ENCODE measurements around the gene CDC34.

The CDC34 gene

GRCh38 chr19:574658-575526 lies 43.3 kb downstream of the CDC34 start:
- Histone ChIP-seq H3K27ac (ENCODE audit: insufficient read depth, low read length, poor library complexity, severe bottlenecking) (no peak overlapping the region), H3K4me3 (ENCODE audit: insufficient read depth, low read depth, low read length, poor library complexity, severe bottlenecking) (no peak overlapping the region), H3K27me3 (replicated peaks; ENCODE audit: control insufficient read depth, insufficient read depth, low read length, poor library complexity, severe bottlenecking) (no peaks in the 10 kb centered on the region), H3K4me1 (ENCODE audit: control insufficient read depth, insufficient read depth, low read length, poor library complexity, severe bottlenecking) (peaks cover 34% of the 10 kb centered on the region), H3K36me3 (ENCODE audit: control insufficient read depth, insufficient read depth, low read length) (peaks cover 15% of the 10 kb centered on the region), H3K9me3 (ENCODE audit: control insufficient read depth, low read length) (no peaks in the 10 kb centered on the region)
- DNase-seq = no peak

- no peaks in the 10 kb centered on the region for H3K9me3 ChIP-seq (ENCODE audit: control insufficient read depth, low read length)
- peaks cover 20% of the 10 kb centered on the region for H3K36me3 ChIP-seq (ENCODE audit: control insufficient read depth, insufficient read depth, low read length)
- H3K27me3 ChIP-seq (replicated peaks; ENCODE audit: control insufficient read depth, insufficient read depth, low read length, poor library complexity, severe bottlenecking) = no peaks in the 10 kb centered on the region
- no peak for DNase-seq
- H3K4me3 ChIP-seq (ENCODE audit: insufficient read depth, low read depth, low read length, poor library complexity, severe bottlenecking) = no peak overlapping the region
- peaks cover 33% of the 10 kb centered on the region for H3K4me1 ChIP-seq (ENCODE audit: control insufficient read depth, insufficient read depth, low read length, poor library complexity, severe bottlenecking)
- H3K27ac ChIP-seq (ENCODE audit: insufficient read depth, low read length, poor library complexity, severe bottlenecking) = no peak overlapping the region
Observed at GRCh38 chr19:575527-576506, 44.3 kb downstream of the CDC34 start.

- Histone ChIP-seq H3K9me3 (ENCODE audit: control insufficient read depth, low read length) (no peaks in the 10 kb centered on the region), H3K27ac (ENCODE audit: insufficient read depth, low read length, poor library complexity, severe bottlenecking) (no peak overlapping the region), H3K4me3 (ENCODE audit: insufficient read depth, low read depth, low read length, poor library complexity, severe bottlenecking) (no peak overlapping the region), H3K4me1 (ENCODE audit: control insufficient read depth, insufficient read depth, low read length, poor library complexity, severe bottlenecking) (peaks cover 25% of the 10 kb centered on the region), H3K36me3 (ENCODE audit: control insufficient read depth, insufficient read depth, low read length) (peaks cover 30% of the 10 kb centered on the region), H3K27me3 (replicated peaks; ENCODE audit: control insufficient read depth, insufficient read depth, low read length, poor library complexity, severe bottlenecking) (no peaks in the 10 kb centered on the region)
- DNase-seq = no peak
Observed at GRCh38 chr19:576768-577438, 45.3 kb downstream of the CDC34 start.

- H3K9me3 ChIP-seq (ENCODE audit: control insufficient read depth, low read length) = no peaks in the 10 kb centered on the region
- no peak for DNase-seq
- H3K36me3 ChIP-seq (ENCODE audit: control insufficient read depth, insufficient read depth, low read length) = peaks cover 35% of the 10 kb centered on the region
- no peak overlapping the region for H3K27ac ChIP-seq (ENCODE audit: insufficient read depth, low read length, poor library complexity, severe bottlenecking)
- peaks cover 24% of the 10 kb centered on the region for H3K4me1 ChIP-seq (ENCODE audit: control insufficient read depth, insufficient read depth, low read length, poor library complexity, severe bottlenecking)
- H3K27me3 ChIP-seq (replicated peaks; ENCODE audit: control insufficient read depth, insufficient read depth, low read length, poor library complexity, severe bottlenecking) = no peaks in the 10 kb centered on the region
- H3K4me3 ChIP-seq (ENCODE audit: insufficient read depth, low read depth, low read length, poor library complexity, severe bottlenecking) = no peak overlapping the region
Observed at GRCh38 chr19:577439-578392, 46.2 kb downstream of the CDC34 start.

- Histone ChIP-seq H3K27ac (ENCODE audit: insufficient read depth, low read length, poor library complexity, severe bottlenecking) (no peak overlapping the region), H3K4me3 (ENCODE audit: insufficient read depth, low read depth, low read length, poor library complexity, severe bottlenecking) (no peak overlapping the region), H3K27me3 (replicated peaks; ENCODE audit: control insufficient read depth, insufficient read depth, low read length, poor library complexity, severe bottlenecking) (no peaks in the 10 kb centered on the region), H3K9me3 (ENCODE audit: control insufficient read depth, low read length) (no peaks in the 10 kb centered on the region), H3K36me3 (ENCODE audit: control insufficient read depth, insufficient read depth, low read length) (peaks cover 41% of the 10 kb centered on the region), H3K4me1 (ENCODE audit: control insufficient read depth, insufficient read depth, low read length, poor library complexity, severe bottlenecking) (peaks cover 13% of the 10 kb centered on the region)
- DNase-seq = no peak
Observed at GRCh38 chr19:579111-579841, 47.7 kb downstream of the CDC34 start.

GRCh38 chr19:579842-580155 lies 48.2 kb downstream of the CDC34 start:
- no peaks in the 10 kb centered on the region for H3K27me3 ChIP-seq (replicated peaks; ENCODE audit: control insufficient read depth, insufficient read depth, low read length, poor library complexity, severe bottlenecking)
- H3K4me1 ChIP-seq (ENCODE audit: control insufficient read depth, insufficient read depth, low read length, poor library complexity, severe bottlenecking) = peaks cover 8% of the 10 kb centered on the region
- no peak for DNase-seq
- no peak overlapping the region for H3K27ac ChIP-seq (ENCODE audit: insufficient read depth, low read length, poor library complexity, severe bottlenecking)
- H3K4me3 ChIP-seq (ENCODE audit: insufficient read depth, low read depth, low read length, poor library complexity, severe bottlenecking) = no peak overlapping the region
- H3K36me3 ChIP-seq (ENCODE audit: control insufficient read depth, insufficient read depth, low read length) = peaks cover 41% of the 10 kb centered on the region
- no peaks in the 10 kb centered on the region for H3K9me3 ChIP-seq (ENCODE audit: control insufficient read depth, low read length)

- no peak for DNase-seq
- no peak overlapping the region for H3K27ac ChIP-seq (ENCODE audit: insufficient read depth, low read length, poor library complexity, severe bottlenecking)
- H3K4me1 ChIP-seq (ENCODE audit: control insufficient read depth, insufficient read depth, low read length, poor library complexity, severe bottlenecking) = peaks cover 5% of the 10 kb centered on the region
- no peaks in the 10 kb centered on the region for H3K9me3 ChIP-seq (ENCODE audit: control insufficient read depth, low read length)
- no peaks in the 10 kb centered on the region for H3K27me3 ChIP-seq (replicated peaks; ENCODE audit: control insufficient read depth, insufficient read depth, low read length, poor library complexity, severe bottlenecking)
- peaks cover 41% of the 10 kb centered on the region for H3K36me3 ChIP-seq (ENCODE audit: control insufficient read depth, insufficient read depth, low read length)
- H3K4me3 ChIP-seq (ENCODE audit: insufficient read depth, low read depth, low read length, poor library complexity, severe bottlenecking) = no peak overlapping the region
Observed at GRCh38 chr19:580274-580835, 48.8 kb downstream of the CDC34 start.

- H3K9me3 ChIP-seq (ENCODE audit: control insufficient read depth, low read length) = no peaks in the 10 kb centered on the region
- no peaks in the 10 kb centered on the region for H3K4me1 ChIP-seq (ENCODE audit: control insufficient read depth, insufficient read depth, low read length, poor library complexity, severe bottlenecking)
- DNase-seq = no peak
- peaks cover 41% of the 10 kb centered on the region for H3K36me3 ChIP-seq (ENCODE audit: control insufficient read depth, insufficient read depth, low read length)
- no peaks in the 10 kb centered on the region for H3K27me3 ChIP-seq (replicated peaks; ENCODE audit: control insufficient read depth, insufficient read depth, low read length, poor library complexity, severe bottlenecking)
- no peak overlapping the region for H3K4me3 ChIP-seq (ENCODE audit: insufficient read depth, low read depth, low read length, poor library complexity, severe bottlenecking)
- no peak overlapping the region for H3K27ac ChIP-seq (ENCODE audit: insufficient read depth, low read length, poor library complexity, severe bottlenecking)
Observed at GRCh38 chr19:581399-582111, 50.0 kb downstream of the CDC34 start.
